OCI-LY7 (cell line): ENCODE results near the gene MAGOH. TPM values are rescaled to one million over a fixed set of nuclear protein-coding genes. Genes with fewer than 3 reads are reported as not detected.
"Not testable (repeated sequence)": the region's sequence is repeated elsewhere in the genome, so short reads cannot be mapped to it uniquely, and the experiment has no call there.

ENCODE experiments used
- BruUV-seq: library from RNA; stranded (reverse); fragments of 400-500 nt; replicated peaks from 2 replicates; lab custom pipeline; 2021; lab: Mats Ljungman, UMichigan
- CTCF ChIA-PET: fragments of 300-600 bp; sonication (Branson Sonifier 250); formaldehyde crosslinking; loops from one replicate; lab custom pipeline; 2022; ENCODE audit warnings: antibody characterized with exemption; ENCODE audit not compliant: unreplicated experiment; lab: Charles Lee
- POLR2A ChIA-PET: fragments of 300-600 bp; sonication (Branson Sonifier 250); formaldehyde crosslinking; loops from one replicate; lab custom pipeline; 2022; ENCODE audit warnings: antibody characterized with exemption; lab: Charles Lee
- DNase-seq: peaks from one replicate; pipeline ENCODE4 v3.0.0-alpha.2; 2015; ENCODE audit warnings: low spot score
- H2AFZ ChIP-seq: fragments of 200-600 bp; sonication (generic), shearing (Covaris generic); 2 replicates; pipeline ENCODE4 v1.6.1; 2014; ENCODE audit warnings: mild to moderate bottlenecking, antibody characterized with exemption, low read length, moderate library complexity
- H3K27ac ChIP-seq: fragments of 200-600 bp; sonication (generic); 2 replicates; pipeline ENCODE4 v1.5.1; 2014; ENCODE audit warnings: mixed run types, low read depth, mild to moderate bottlenecking, moderate library complexity, low read length, inconsistent platforms; ENCODE audit not compliant: poor library complexity, severe bottlenecking
- H3K36me3 ChIP-seq: fragments of 200-600 bp; sonication (generic); 2 replicates; pipeline ENCODE4 v1.6.1; 2014; ENCODE audit warnings: mild to moderate bottlenecking, antibody characterized with exemption, low read length, moderate library complexity, mixed read lengths; ENCODE audit not compliant: insufficient read depth
- H3K4me1 ChIP-seq: fragments of 200-600 bp; sonication (generic); 2 replicates; pipeline ENCODE4 v1.5.1; 2014; ENCODE audit warnings: mild to moderate bottlenecking, low read length; ENCODE audit not compliant: insufficient read depth, poor library complexity, severe bottlenecking
- H3K4me2 ChIP-seq: fragments of 200-600 bp; sonication (generic); 2 replicates; pipeline ENCODE4 v1.6.1; 2014; ENCODE audit warnings: mild to moderate bottlenecking, low read length
- H3K4me3 ChIP-seq: fragments of 200-600 bp; sonication (generic); 2 replicates; pipeline ENCODE4 v1.5.1; 2014; ENCODE audit warnings: mild to moderate bottlenecking, low read depth, low read length; ENCODE audit not compliant: poor library complexity, severe bottlenecking
- H3K79me2 ChIP-seq: fragments of 200-600 bp; sonication (generic); 2 replicates; pipeline ENCODE4 v1.6.1; 2016; ENCODE audit warnings: low read depth, mild to moderate bottlenecking, low read length, moderate library complexity, mixed read lengths; ENCODE audit not compliant: insufficient read depth
- H3K9me2 ChIP-seq: fragments of 200-600 bp; sonication (generic); 2 replicates; pipeline ENCODE4 v1.6.1; 2016; ENCODE audit warnings: mild to moderate bottlenecking, low read length, mixed read lengths; ENCODE audit not compliant: insufficient read depth
- H3K9me3 ChIP-seq: fragments of 200-600 bp; sonication (generic); 2 replicates; pipeline ENCODE4 v1.6.1; 2014; ENCODE audit warnings: mild to moderate bottlenecking, mixed run types, low read length, mixed read lengths
- H4K20me1 ChIP-seq: fragments of 200-600 bp; sonication (generic); 2 replicates; pipeline ENCODE4 v1.6.1; 2014; ENCODE audit warnings: mild to moderate bottlenecking, antibody characterized with exemption, low read length, moderate library complexity, mixed read lengths; ENCODE audit not compliant: insufficient read depth
- EZH2phosphoT487 ChIP-seq: fragments of 200-600 bp; sonication (generic); IDR thresholded peaks from 2 replicates; pipeline ENCODE4 v1.6.1; 2018; ENCODE audit warnings: low read depth, borderline replicate concordance, mild to moderate bottlenecking, mixed run types, antibody characterized with exemption, low read length, moderate library complexity, mixed read lengths
- intact Hi-C: fragments of 100-400 bp; cut with micrococcal nuclease; formaldehyde crosslinking; loops from one replicate; pipeline ENCODE4 v1.10.0; 2022; ENCODE audit not compliant: unreplicated experiment
- total RNA-seq, 2 experiments: library from RNA; depleted of rRNA in 1 of 2; stranded (reverse); fragments of >200 nt in 1 of 2; shearing (Covaris generic) in 1 of 2; gene quantifications; 2 replicates each; pipeline ENCODE4 v1.2.3, GENCODE V29; 2014 to 2022
- TF ChIP-seq, protein P1 (sequence below): fragments of 200-600 bp; sonication (generic); conservative IDR thresholded peaks from 2 replicates; pipeline ENCODE4 v1.5.1; 2014; ENCODE audit warnings: mild to moderate bottlenecking, antibody characterized with exemption, low read length, moderate library complexity, mixed read lengths

The MAGOH gene
- total RNA-seq, 2 experiments from 2014 or later: 87.3 to 98.3 TPM

DNA sequence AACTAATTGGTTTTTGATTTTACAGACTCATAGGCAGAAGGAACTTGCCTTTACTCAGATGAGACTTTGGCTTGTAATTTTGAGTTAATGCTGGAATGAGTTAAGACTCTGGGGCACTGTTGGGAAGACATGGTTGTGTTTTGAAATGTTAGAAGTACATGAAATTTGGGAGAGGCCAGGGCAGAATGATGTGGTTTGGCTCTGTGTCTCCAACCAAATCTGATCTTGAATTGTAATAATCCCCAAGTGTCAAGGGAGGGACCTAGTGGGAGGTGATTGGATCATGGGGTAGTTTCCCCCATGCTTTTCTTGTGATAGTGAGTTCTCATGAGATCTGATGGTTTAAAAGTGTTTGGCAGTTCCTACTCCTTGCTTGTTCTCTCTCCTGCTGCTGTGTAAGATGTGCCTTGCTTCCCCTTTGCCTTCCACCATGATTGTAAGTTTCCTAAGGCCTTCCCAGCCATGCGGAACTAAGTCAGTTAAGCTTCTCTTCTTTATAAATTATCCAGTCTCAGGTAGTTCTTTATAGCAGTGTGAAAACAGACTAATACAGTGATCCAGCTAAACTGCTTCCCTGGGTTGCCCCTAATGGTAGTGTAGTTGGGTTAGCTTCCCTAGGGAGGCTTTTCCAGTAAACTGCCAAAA lies 31.5 kb downstream of the MAGOH start:
- ChIA-PET POLR2A (no interaction called here), CTCF (no interaction called here)
- H3K9me3 ChIP-seq: peaks cover 17% of the 10 kb centered on the region
- H3K4me3 ChIP-seq: no peak overlapping the region
- no peaks in the 10 kb centered on the region for H3K9me2 ChIP-seq
- H3K27ac ChIP-seq: no peak overlapping the region
- TF ChIP-seq, protein P1, sequence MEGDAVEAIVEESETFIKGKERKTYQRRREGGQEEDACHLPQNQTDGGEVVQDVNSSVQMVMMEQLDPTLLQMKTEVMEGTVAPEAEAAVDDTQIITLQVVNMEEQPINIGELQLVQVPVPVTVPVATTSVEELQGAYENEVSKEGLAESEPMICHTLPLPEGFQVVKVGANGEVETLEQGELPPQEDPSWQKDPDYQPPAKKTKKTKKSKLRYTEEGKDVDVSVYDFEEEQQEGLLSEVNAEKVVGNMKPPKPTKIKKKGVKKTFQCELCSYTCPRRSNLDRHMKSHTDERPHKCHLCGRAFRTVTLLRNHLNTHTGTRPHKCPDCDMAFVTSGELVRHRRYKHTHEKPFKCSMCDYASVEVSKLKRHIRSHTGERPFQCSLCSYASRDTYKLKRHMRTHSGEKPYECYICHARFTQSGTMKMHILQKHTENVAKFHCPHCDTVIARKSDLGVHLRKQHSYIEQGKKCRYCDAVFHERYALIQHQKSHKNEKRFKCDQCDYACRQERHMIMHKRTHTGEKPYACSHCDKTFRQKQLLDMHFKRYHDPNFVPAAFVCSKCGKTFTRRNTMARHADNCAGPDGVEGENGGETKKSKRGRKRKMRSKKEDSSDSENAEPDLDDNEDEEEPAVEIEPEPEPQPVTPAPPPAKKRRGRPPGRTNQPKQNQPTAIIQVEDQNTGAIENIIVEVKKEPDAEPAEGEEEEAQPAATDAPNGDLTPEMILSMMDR: no peak
- no peak for TF ChIP-seq EZH2phosphoT487
- H2AFZ ChIP-seq: no peak overlapping the region
- no TSS peak for BruUV-seq
- no peaks in the 10 kb centered on the region for H4K20me1 ChIP-seq
- H3K79me2 ChIP-seq: no peaks in the 10 kb centered on the region
- H3K4me2 ChIP-seq: no peak overlapping the region
- intact Hi-C loops: no loop called here
- no peak for DNase-seq
- no peaks in the 10 kb centered on the region for H3K4me1 ChIP-seq
- H3K36me3 ChIP-seq: peaks cover 98% of the 10 kb centered on the region

DNA sequence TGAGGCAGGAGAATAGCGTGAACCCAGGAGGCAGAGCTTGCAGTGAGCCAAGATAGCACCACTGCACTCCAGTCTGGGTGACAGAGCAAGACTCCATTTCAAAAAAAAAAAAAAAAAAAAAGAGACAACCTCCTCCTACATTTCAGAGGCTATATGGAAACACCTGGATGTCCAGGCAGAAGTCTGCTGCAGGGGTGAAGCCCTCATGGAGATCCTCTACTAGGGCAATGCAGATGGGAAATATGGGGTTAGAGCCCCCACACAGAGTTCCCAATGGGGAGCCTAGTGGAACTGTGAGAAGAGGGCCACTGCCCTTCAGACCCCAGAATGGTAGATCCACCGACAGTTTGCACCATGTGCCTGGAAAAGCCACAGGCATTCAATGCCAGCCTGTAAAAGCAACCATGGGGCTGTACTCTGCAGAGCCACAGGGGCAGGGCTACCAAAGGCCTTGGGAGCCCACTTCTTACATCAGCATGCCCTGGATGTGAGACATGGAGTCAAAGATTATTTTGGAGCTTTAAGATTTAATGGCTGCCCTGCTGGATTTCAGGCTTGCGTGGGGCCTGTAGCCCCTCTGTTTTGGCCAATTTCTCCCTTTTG lies 32.1 kb downstream of the MAGOH start:
- H3K36me3 ChIP-seq: peaks cover 99% of the 10 kb centered on the region
- H3K9me2 ChIP-seq, H3K4me3 ChIP-seq, H2AFZ ChIP-seq, POLR2A ChIA-PET, intact Hi-C loops, H3K4me1 ChIP-seq, H3K4me2 ChIP-seq, H3K79me2 ChIP-seq, H4K20me1 ChIP-seq, H3K27ac ChIP-seq, CTCF ChIA-PET, BruUV-seq: not testable (repeated sequence)
- H3K9me3 ChIP-seq: peaks cover 17% of the 10 kb centered on the region
- peak; percentile 65 for DNase-seq

DNA sequence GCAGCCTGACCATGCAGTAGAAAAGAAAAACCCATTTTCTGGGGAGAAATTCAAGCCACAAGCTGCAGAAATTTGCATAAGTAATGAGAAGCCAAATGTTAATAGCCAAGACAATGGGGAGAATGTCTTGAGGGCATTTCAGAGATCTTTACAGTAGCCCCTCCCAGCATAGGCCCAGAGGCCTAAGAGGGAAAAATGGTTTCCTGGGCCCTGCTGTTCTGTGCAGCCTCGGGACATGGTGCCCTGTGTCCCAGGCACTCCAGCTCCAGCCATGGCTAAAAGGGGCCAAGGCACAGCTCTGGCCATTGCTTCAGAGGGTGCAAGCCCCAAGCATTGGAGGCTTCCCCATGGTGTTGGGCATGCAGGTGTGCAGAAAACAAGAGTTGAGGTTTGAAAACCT lies 32.8 kb downstream of the MAGOH start:
- CTCF ChIA-PET: not testable (repeated sequence)

More for the DNA sequence above, 32.8 kb downstream of the MAGOH start:
- peaks cover 17% of the 10 kb centered on the region for H3K9me3 ChIP-seq
- H2AFZ ChIP-seq, BruUV-seq, POLR2A ChIA-PET, H3K9me2 ChIP-seq, H4K20me1 ChIP-seq, H3K4me3 ChIP-seq, H3K79me2 ChIP-seq, H3K4me1 ChIP-seq, DNase-seq, H3K4me2 ChIP-seq, H3K27ac ChIP-seq, intact Hi-C loops: not testable (repeated sequence)
- peaks cover 93% of the 10 kb centered on the region for H3K36me3 ChIP-seq
